Fibroblast of pulmonary artery (primary cell): ENCODE data around the gene MSX2.
A peak's percentile ranks its signal among the peaks of the same experiment; 100 is the strongest.

ENCODE experiments used
- DNase-seq: peaks from one replicate; pipeline ENCODE4 v3.0.0-alpha.2; 2010; ENCODE audit warnings: low read depth
- H3K4me3 ChIP-seq: replicated peaks from 2 replicates; pipeline ENCODE4 v1.5.1; 2011; ENCODE audit warnings: low read depth, mild to moderate bottlenecking, control low read depth, low read length, moderate library complexity
- CTCF ChIP-seq: IDR thresholded peaks from 2 replicates; pipeline ENCODE4 v1.5.1; 2011; ENCODE audit warnings: mild to moderate bottlenecking, control low read depth, low read length, inconsistent platforms; ENCODE audit errors: missing control alignments

Gene MSX2

GRCh38 chr5:174733836-174734235 is 9.5 kb downstream of the MSX2 start:
- TF ChIP-seq CTCF: no peak
- no peak overlapping the region for H3K4me3 ChIP-seq
- DNase-seq: no peak

GRCh38 chr5:174734571-174735497 is 10.5 kb downstream of the MSX2 start:
- DNase-seq: no peak
- no peak overlapping the region for H3K4me3 ChIP-seq
- TF ChIP-seq CTCF: no peak

- peak; percentile 44 for TF ChIP-seq CTCF
- DNase-seq: no peak
- peak overlapping the region; percentile 10 for H3K4me3 ChIP-seq
Observed at GRCh38 chr5:174735498-174736330, 11.3 kb downstream of the MSX2 start.

GRCh38 chr5:174736331-174736721 is 11.9 kb downstream of the MSX2 start:
- H3K4me3 ChIP-seq: no peak overlapping the region
- DNase-seq: peak; percentile 16
- TF ChIP-seq CTCF: no peak

GRCh38 chr5:174736777-174737176 is 12.4 kb downstream of the MSX2 start:
- no peak for TF ChIP-seq CTCF
- no peak for DNase-seq
- H3K4me3 ChIP-seq: no peak overlapping the region

- H3K4me3 ChIP-seq: no peak overlapping the region
- TF ChIP-seq CTCF: no peak
- no peak for DNase-seq
Observed at GRCh38 chr5:174737330-174737729, 12.9 kb downstream of the MSX2 start.
